Tibial artery (tissue), 4 donors: ENCODE measurements around the gene SETMAR.

Experiments used
- DNase-seq, 2 donors: peaks; one replicate each; pipeline ENCODE4 v3.0.0-alpha.2; 2019
- H3K27ac ChIP-seq, 2 donors: fragments of 200-600 bp; sonication (generic) in 1 of 2; 1 replicate in 1 of 2; 2 replicates in 1 of 2; pipeline ENCODE4 v1.5.1; 2018 to 2019; ENCODE audit warnings: mild to moderate bottlenecking in 1 of 2
- H3K27me3 ChIP-seq, 2 donors: fragments of 200-600 bp; sonication (generic) in 1 of 2; one replicate each; pipeline versions ENCODE4 v1.5.1 to v1.6.0; 2016 to 2019
- H3K36me3 ChIP-seq, 3 donors: fragments of 200-600 bp; sonication (generic) in 2 of 3; one replicate each; pipeline ENCODE4 v1.5.1; 2016 to 2019; ENCODE audit warnings: mild to moderate bottlenecking in 2 of 3
- H3K4me1 ChIP-seq, 4 donors: fragments of 200-600 bp; sonication (generic) in 2 of 4; 1 replicate in 3 of 4; 2 replicates in 1 of 4; pipeline ENCODE4 v1.5.1; 2016 to 2019
- H3K4me3 ChIP-seq, 2 donors: fragments of 200-600 bp; sonication (generic) in 1 of 2; 1 replicate in 1 of 2; 2 replicates in 1 of 2; pipeline ENCODE4 v1.5.1; 2018 to 2019; ENCODE audit warnings: mild to moderate bottlenecking in 2 of 2
- H3K9me3 ChIP-seq, 3 donors: fragments of 200-600 bp; sonication (generic) in 1 of 3; one replicate each; pipeline ENCODE4 v1.5.1; 2016 to 2019
- intact Hi-C: fragments of 100-400 bp; cut with DNase I; formaldehyde crosslinking; loops from one replicate; pipeline ENCODE4 v1.15.0; 2023; ENCODE audit warnings: low total_unique reads
- TF ChIP-seq, protein P1 (sequence below), 2 experiments: fragments of 200-600 bp in 1 of 2; fragments of 450-650 bp in 1 of 2; IDR thresholded peaks; one replicate each; pipeline ENCODE4 v1.5.1; 2017 to 2019; ENCODE audit warnings: antibody characterized with exemption in 2 of 2, mild to moderate bottlenecking in 1 of 2, moderate library complexity in 1 of 2

Gene SETMAR

DNA sequence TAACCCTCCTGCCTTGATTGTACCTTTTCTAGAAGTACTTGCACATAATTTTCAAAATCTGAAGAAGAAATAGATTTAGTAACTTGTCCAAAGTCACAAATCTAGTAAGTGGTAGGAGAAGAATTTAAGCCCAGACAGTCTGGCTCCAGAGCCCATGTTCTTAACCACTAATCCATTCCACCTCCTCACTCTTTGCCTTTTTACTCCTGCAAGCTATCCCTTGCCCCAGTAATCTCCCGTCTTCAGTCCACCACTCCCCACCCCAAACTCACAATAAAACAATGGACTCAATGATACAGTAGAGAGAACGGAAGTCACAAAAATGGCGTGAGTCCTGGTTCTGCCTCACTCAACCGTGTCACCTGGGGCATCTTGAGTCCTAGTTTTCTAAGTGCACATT, 48.7 kb downstream of the SETMAR start:
- no peak for DNase-seq
- Histone ChIP-seq H3K36me3 (no peaks in the 10 kb centered on the region), H3K9me3 (no peaks in the 10 kb centered on the region), H3K27me3 (no peaks in the 10 kb centered on the region), H3K4me1 (peaks cover 0 to 25% (median 2%) of the 10 kb centered on the region in 4 donors), H3K27ac (peak overlapping the region; percentile 64 to 83), H3K4me3 (no peak overlapping the region)
- TF ChIP-seq, protein P1, sequence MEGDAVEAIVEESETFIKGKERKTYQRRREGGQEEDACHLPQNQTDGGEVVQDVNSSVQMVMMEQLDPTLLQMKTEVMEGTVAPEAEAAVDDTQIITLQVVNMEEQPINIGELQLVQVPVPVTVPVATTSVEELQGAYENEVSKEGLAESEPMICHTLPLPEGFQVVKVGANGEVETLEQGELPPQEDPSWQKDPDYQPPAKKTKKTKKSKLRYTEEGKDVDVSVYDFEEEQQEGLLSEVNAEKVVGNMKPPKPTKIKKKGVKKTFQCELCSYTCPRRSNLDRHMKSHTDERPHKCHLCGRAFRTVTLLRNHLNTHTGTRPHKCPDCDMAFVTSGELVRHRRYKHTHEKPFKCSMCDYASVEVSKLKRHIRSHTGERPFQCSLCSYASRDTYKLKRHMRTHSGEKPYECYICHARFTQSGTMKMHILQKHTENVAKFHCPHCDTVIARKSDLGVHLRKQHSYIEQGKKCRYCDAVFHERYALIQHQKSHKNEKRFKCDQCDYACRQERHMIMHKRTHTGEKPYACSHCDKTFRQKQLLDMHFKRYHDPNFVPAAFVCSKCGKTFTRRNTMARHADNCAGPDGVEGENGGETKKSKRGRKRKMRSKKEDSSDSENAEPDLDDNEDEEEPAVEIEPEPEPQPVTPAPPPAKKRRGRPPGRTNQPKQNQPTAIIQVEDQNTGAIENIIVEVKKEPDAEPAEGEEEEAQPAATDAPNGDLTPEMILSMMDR (IDR thresholded peaks at IDR 0.05): no peak
- intact Hi-C loops: loop anchor here (5.0 to 10.0 kb wide), 2 partner anchors 123 to 230 kb away; no protein-coding TSS in a partner anchor

DNA sequence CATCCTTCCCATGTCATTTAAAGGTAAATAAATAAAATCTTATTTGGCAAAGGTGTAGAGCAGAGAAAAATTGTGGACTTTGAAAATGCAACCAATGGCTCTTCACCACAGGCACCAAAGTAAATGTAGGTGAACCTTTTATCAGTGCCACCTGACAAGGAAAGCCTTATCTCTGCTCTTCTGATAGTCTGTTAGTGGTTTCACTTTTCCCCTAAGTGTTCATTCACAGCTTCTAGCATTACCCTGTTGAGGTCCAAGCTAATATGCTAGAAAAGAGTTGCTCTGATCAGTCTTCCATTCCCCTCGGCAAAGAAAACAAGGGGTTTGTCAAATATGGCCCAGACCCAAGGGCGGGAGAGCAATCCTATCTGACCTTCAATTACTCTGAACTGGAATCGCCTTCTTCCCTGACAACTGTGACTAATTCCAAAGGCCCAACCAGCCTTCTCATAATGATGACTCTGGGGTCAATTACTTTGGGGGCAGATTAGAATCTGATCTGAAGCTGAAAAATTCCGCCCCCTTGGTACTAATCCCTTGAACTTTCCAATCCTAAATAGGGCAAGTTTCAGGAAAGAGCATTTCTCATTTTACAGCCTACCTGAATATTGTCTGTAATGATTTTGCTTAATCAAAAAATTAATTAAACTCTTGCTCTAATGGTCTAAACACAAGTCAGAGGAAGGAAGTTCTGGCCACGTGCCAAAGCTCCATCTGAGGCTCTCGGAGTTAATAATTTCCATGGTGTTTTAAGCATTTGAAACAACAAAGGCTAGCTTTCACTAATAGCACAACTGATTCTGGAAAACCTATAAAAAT, 52.4 kb downstream of the SETMAR start:
- peak overlapping the region; percentile 36 to 43 for H3K27ac ChIP-seq
- intact Hi-C loops: loop anchor here (5.0 to 10.0 kb wide), 2 partner anchors 57 to 119 kb away; no protein-coding TSS in a partner anchor
- DNase-seq: no peak

DNA sequence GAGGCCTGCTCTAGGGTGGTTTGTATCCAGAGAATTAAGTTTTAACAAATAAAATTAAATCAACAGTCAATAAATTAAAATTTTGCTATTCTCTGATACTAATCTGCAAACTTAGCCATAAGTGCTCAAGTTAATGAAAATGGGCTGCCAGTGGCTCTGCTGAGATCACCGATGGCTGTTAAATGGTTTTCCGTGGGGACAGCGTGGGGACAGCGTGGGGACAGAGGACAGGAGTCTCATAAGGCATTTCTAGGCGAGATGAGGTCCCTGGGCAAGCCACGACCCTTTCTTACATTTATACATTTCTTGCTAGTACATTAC, 53.0 kb downstream of the SETMAR start:
- peaks cover 0 to 31% (median 2%) of the 10 kb centered on the region in 4 donors for H3K4me1 ChIP-seq
- H3K4me3 ChIP-seq: no peak overlapping the region
- no peak for DNase-seq
- no peaks in the 10 kb centered on the region for H3K9me3 ChIP-seq
- no peaks in the 10 kb centered on the region for H3K36me3 ChIP-seq
- H3K27me3 ChIP-seq: no peaks in the 10 kb centered on the region
- peak overlapping the region in 1 of 2 donors; percentile 36 for H3K27ac ChIP-seq
- TF ChIP-seq, protein P1 (IDR thresholded peaks at IDR 0.05): no peak
- intact Hi-C loops: loop anchor here (5.0 to 10.0 kb wide), 2 partner anchors 56 to 119 kb away; no protein-coding TSS in a partner anchor

More for the DNA sequence above, 52.4 kb downstream of the SETMAR start:
- Histone ChIP-seq H3K36me3 (no peaks in the 10 kb centered on the region), H3K9me3 (no peaks in the 10 kb centered on the region), H3K4me1 (peaks cover 0 to 33% (median 2%) of the 10 kb centered on the region in 4 donors), H3K4me3 (no peak overlapping the region), H3K27me3 (no peaks in the 10 kb centered on the region)
- TF ChIP-seq, protein P1 (IDR thresholded peaks at IDR 0.05): no peak

DNA sequence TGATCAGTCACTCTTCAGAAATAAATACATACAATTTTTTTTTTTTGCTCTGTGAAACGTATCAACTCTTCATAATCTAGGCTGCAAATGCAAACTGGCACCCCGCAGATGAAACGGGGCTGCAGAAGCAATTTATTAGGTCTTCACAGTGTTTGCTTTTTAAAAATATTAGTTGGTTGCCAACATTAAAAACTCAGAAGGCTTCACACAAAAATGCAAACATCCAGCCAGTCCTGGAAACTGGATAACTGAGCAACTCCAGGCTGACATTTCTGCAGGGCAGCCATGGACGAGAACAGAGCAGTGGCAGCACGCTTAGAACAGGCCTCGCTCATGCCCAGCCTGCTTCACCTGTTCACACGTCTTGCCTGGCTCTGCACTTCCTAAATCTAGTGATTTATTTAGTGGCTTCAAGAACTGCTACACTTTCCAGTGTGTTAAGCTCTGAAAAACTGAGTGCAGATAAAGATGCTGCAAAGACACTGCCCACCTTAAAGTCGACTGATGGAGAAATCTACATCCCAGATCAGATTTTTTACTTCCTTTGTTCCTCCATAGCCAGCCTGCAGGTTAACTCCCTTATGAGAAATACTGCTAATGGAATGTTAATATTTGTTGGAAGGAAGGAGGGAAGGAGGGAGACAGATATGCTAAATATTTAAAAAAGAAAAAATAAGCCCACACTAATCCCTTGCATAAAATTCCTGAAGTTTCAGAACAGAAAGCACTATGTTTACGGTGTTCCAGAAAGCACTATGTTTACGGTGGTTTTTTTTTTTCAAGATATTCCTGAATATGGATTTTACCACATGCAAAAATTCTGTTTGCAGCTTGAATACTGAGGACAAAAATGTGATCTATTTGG, 53.6 kb downstream of the SETMAR start:
- TF ChIP-seq, protein P1 (IDR thresholded peaks at IDR 0.05): no peak
- Histone ChIP-seq H3K9me3 (no peaks in the 10 kb centered on the region), H3K36me3 (peaks cover 0 to 4% (median 2%) of the 10 kb centered on the region in 3 donors), H3K4me3 (no peak overlapping the region), H3K27ac (peak overlapping the region in 1 of 2 donors; percentile 36), H3K4me1 (peaks cover 0 to 25% (median 2%) of the 10 kb centered on the region in 4 donors), H3K27me3 (no peaks in the 10 kb centered on the region)
- intact Hi-C loops: loop anchor here (5.0 to 10.0 kb wide), 2 partner anchors 56 to 118 kb away; no protein-coding TSS in a partner anchor
- no peak for DNase-seq

DNA sequence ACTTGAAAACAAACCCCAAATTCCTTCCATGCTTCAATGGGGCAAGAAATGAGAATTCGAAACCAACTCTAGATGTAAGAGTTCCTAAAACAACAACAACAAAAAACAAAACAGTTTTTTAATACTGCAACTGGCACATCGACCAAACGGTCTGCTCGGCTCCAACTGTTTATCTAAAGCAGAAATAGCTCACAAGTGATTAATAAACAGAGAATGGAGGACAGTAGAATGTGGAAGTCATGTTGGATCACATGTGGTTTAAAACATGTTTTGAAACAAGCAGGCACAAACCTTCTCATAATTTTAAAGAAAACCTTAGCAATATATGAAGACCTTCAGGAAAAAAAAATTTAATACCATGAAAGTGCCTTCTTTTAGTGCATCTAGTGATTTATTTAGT, 55.1 kb downstream of the SETMAR start:
- peaks cover 0 to 22% (median 2%) of the 10 kb centered on the region in 4 donors for H3K4me1 ChIP-seq
- H3K36me3 ChIP-seq: peaks cover 0 to 9% (median 4%) of the 10 kb centered on the region in 3 donors
- H3K9me3 ChIP-seq: no peaks in the 10 kb centered on the region
- intact Hi-C loops: loop anchor here (5.0 to 10.0 kb wide), 2 partner anchors 54 to 117 kb away; no protein-coding TSS in a partner anchor
- no peaks in the 10 kb centered on the region for H3K27me3 ChIP-seq
- H3K4me3 ChIP-seq: no peak overlapping the region
- H3K27ac ChIP-seq: no peak overlapping the region
- TF ChIP-seq, protein P1 (IDR thresholded peaks at IDR 0.05): no peak
- no peak for DNase-seq
